Measurements from ENCODE around the gene PDZD8. TPM values are rescaled to one million over a fixed set of nuclear protein-coding genes. Genes with fewer than 3 reads are reported as not detected.

The PDZD8 gene
- total RNA-seq, 4 donors from 2014 or later: 28.6 to 54.3 (median 34.8) TPM

GRCh38 chr10:117408436-117409384 is 33.5 kb upstream of the PDZD8 start:
- no peak for TF ChIP-seq CTCF (IDR thresholded peaks at IDR 0.05; ENCODE audit: low read depth)

GRCh38 chr10:117405730-117406129 is 30.5 kb upstream of the PDZD8 start:
- no peak for TF ChIP-seq CTCF (IDR thresholded peaks at IDR 0.05; ENCODE audit: low read depth)

GRCh38 chr10:117400329-117400728 is 25.1 kb upstream of the PDZD8 start:
- TF ChIP-seq CTCF (IDR thresholded peaks at IDR 0.05; ENCODE audit: low read depth): no peak

GRCh38 chr10:117399341-117400196 is 24.3 kb upstream of the PDZD8 start:
- TF ChIP-seq CTCF (IDR thresholded peaks at IDR 0.05; ENCODE audit: low read depth): no peak

GRCh38 chr10:117398029-117398428 is 22.8 kb upstream of the PDZD8 start:
- no peak for TF ChIP-seq CTCF (IDR thresholded peaks at IDR 0.05; ENCODE audit: low read depth)

- TF ChIP-seq CTCF (IDR thresholded peaks at IDR 0.05; ENCODE audit: low read depth): no peak
Measured at GRCh38 chr10:117391436-117392205, 16.4 kb upstream of the PDZD8 start.

All from subcutaneous adipose tissue (tissue), 4 donors.